Spleen (tissue), 13 donors: Measurements from ENCODE around the gene ZNF486. TPM values are rescaled to one million over a fixed set of nuclear protein-coding genes. Genes with fewer than 3 reads are reported as not detected.
"Not testable (repeated sequence)": the region's sequence is repeated elsewhere in the genome, so short reads cannot be mapped to it uniquely, and the experiment has no call there.

Experiments used
- DNase-seq: peaks from one replicate; pipeline ENCODE4 v3.0.0-alpha.2; 2020
- H3K27ac ChIP-seq, 8 donors: fragments of 200-600 bp; sonication (generic) in 7 of 8; 1 replicate in 4 of 8; 2 replicates in 4 of 8; pipeline versions ENCODE4 v1.5.0 to v1.8.0; 2016 to 2021; ENCODE audit warnings: inconsistent platforms in 4 of 8, mild to moderate bottlenecking in 4 of 8, moderate library complexity in 1 of 8
- H3K27me3 ChIP-seq, 7 donors: fragments of 200-600 bp; sonication (generic) in 6 of 7; replicated peaks in 1 of 7; 1 replicate in 4 of 7; 2 replicates in 3 of 7; pipeline versions ENCODE4 v1.5.0 to v1.8.0; 2016 to 2021; ENCODE audit warnings: inconsistent platforms in 3 of 7, mild to moderate bottlenecking in 1 of 7
- H3K36me3 ChIP-seq, 6 donors: fragments of 200-600 bp; sonication (generic) in 5 of 6; 1 replicate in 4 of 6; 2 replicates in 2 of 6; pipeline versions ENCODE4 v1.5.0 to v1.8.0; 2016 to 2021; ENCODE audit warnings: inconsistent platforms in 2 of 6
- H3K4me1 ChIP-seq, 6 donors: fragments of 200-600 bp; sonication (generic) in 5 of 6; 1 replicate in 3 of 6; 2 replicates in 3 of 6; pipeline versions ENCODE4 v1.5.0 to v1.8.0; 2016 to 2021; ENCODE audit warnings: inconsistent platforms in 3 of 6
- H3K4me3 ChIP-seq, 8 donors: fragments of 200-600 bp; sonication (generic) in 7 of 8; 1 replicate in 4 of 8; 2 replicates in 4 of 8; pipeline versions ENCODE4 v1.5.0 to v1.8.0; 2016 to 2021; ENCODE audit warnings: inconsistent platforms in 4 of 8, mild to moderate bottlenecking in 4 of 8, moderate library complexity in 2 of 8
- H3K9me3 ChIP-seq, 8 donors: fragments of 200-600 bp; sonication (generic) in 7 of 8; 1 replicate in 4 of 8; 2 replicates in 4 of 8; pipeline versions ENCODE4 v1.5.0 to v1.8.0; 2016 to 2021; ENCODE audit warnings: inconsistent platforms in 4 of 8
- CTCF ChIP-seq, 11 experiments: fragments of 200-600 bp in 7 of 11; fragments of 450-650 bp in 4 of 11; sonication (generic) in 4 of 11; IDR thresholded peaks in 8 of 11; conservative IDR thresholded peaks in 3 of 11; 1 replicate in 7 of 11; 2 replicates in 4 of 11; pipeline versions ENCODE4 v1.4.0 to v1.8.0; 2016 to 2021; ENCODE audit warnings: antibody characterized with exemption in 11 of 11, inconsistent platforms in 4 of 11, mild to moderate bottlenecking in 1 of 11
- POLR2A ChIP-seq, 3 donors: fragments of 450-650 bp; IDR thresholded peaks; one replicate each; pipeline ENCODE4 v1.5.1; 2017; ENCODE audit warnings: antibody characterized with exemption in 3 of 3, mild to moderate bottlenecking in 1 of 3
- POLR2AphosphoS5 ChIP-seq, 3 donors: sonication (generic); formaldehyde crosslinking; IDR thresholded peaks; one replicate each; pipeline ENCODE4 v1.5.1; 2017; ENCODE audit warnings: antibody characterized with exemption in 3 of 3
- WGBS, 5 donors: extraction: QIAGEN DNeasy Blood & Tissue Kit in 3 of 5; methylation state at CpG; one replicate each; pipeline versions ENCODE4 v1.1.5 to v1.1.7; 2013 to 2018; 5-methylcytosine and 5-hydroxymethylcytosine counted together
- intact Hi-C: fragments of 100-400 bp; cut with DNase I; formaldehyde crosslinking; loops from one replicate; pipeline ENCODE4 v1.15.0; 2023; ENCODE audit warnings: low total_unique reads
- long read RNA-seq, 2 donors: transcript quantifications; one replicate each; lab custom pipeline, GENCODE V29; 2026
- polyA plus RNA-seq, 3 donors: library from polyadenylated mRNA; stranded (reverse); fragments of 200-250 nt; gene quantifications; one replicate each; pipeline ENCODE4 v1.2.1, GENCODE V29; 2013
- total RNA-seq, 7 donors: library from RNA; depleted of rRNA in 3 of 7; stranded (reverse); fragments of >200 nt in 3 of 7; fragmentation: NEBNext Ultra II Directional in 4 of 7; extraction: Animal tissue kit (Norgen Biotek cat#: 25700) in 4 of 7; gene quantifications; one replicate each; pipeline versions ENCODE4 v1.1.0 to v1.2.1, GENCODE V29; 2016 to 2021
- donor health status: healthy with polysubstance abuse.
- donor health status: DM: no; HTN: no; CAD: no; lungs with moderate emphysema.
- donor health status: DM: no; HTN: no; CAD: no.
- donor health status: Bipolar disorder and iron deficiency.
- donor health status: healthy.
- donor health status: DM: no; HTN: no; CAD: no.
- donor health status: DM: yes; HTN: yes; CAD: no.

Gene ZNF486
- 10 to 100 TPM in 3 of 7 donors, 1 to 10 TPM in 4; 7.2 to 18.7 (median 9.6) TPM for total RNA-seq
- 1 to 10 TPM; 2.6 to 5.1 (median 2.9) TPM for polyA plus RNA-seq
- long read RNA-seq, donor 1, transcript ZNF486-201 (4 exons, 3,837 nt): major isoform, 5 of 6 reads
- long read RNA-seq, donor 1, partial matches to known transcripts: 0 of 6 reads
- long read RNA-seq, donor 1, other reads (novel, unspliced or antisense): 0 of 6 reads
- long read RNA-seq, donor 2, partial matches to known transcripts: 0 of 4 reads
- long read RNA-seq, donor 2, other reads (novel, unspliced or antisense): 0 of 4 reads

GRCh38 chr19:20167020-20167644 lies at the start of gene ZNF486:
TSS of gene ZNF486 (plus strand) at chr19:20167214. CDS start at chr19:20167331, 117 bp downstream.
- peak within 1 kb of the TSS; percentile 57 to 94 (median 68) for H3K4me3 ChIP-seq
- TF ChIP-seq POLR2AphosphoS5 (IDR thresholded peaks at IDR 0.05): peak; percentile 82 to 93 (median 91)
- no peak for TF ChIP-seq POLR2A (IDR thresholded peaks at IDR 0.05)
- TF ChIP-seq CTCF (IDR thresholded peaks at IDR 0.05 in 8 of 11, conservative IDR thresholded peaks at IDR 0.05 in 3 of 11): no peak
- 0 to 9% (median 1%) methylated on average over 13 to 25 of the region's 25 CpGs for whole genome bisulfite sequencing, 5 donors
- no peaks in the 10 kb centered on the region for H3K27me3 ChIP-seq
- H3K27ac ChIP-seq: peak within 1 kb of the TSS; percentile 38 to 94 (median 84)
- DNase-seq: peak; percentile 93
- H3K4me1 ChIP-seq: peaks cover 7 to 39% (median 20%) of the 10 kb centered on the region in 6 donors
- H3K9me3 ChIP-seq: peaks cover 0 to 38% (median 11%) of the 10 kb centered on the region in 8 donors
- peaks cover 0 to 32% (median 19%) of the 10 kb centered on the region in 6 donors for H3K36me3 ChIP-seq
- intact Hi-C loops: no loop called here

GRCh38 chr19:20118064-20118839 lies 48.8 kb upstream of the ZNF486 start:
- H3K4me1 ChIP-seq, H3K4me3 ChIP-seq, DNase-seq, intact Hi-C loops, H3K27ac ChIP-seq, H3K27me3 ChIP-seq: not testable (repeated sequence)
- 93 to 99% (median 94%) methylated on average over 6 of the region's 6 CpGs for WGBS, 5 donors
- Histone ChIP-seq H3K9me3 (peaks cover 50 to 100% (median 100%) of the 10 kb centered on the region in 8 donors), H3K36me3 (peaks cover 0 to 87% (median 24%) of the 10 kb centered on the region in 6 donors)

GRCh38 chr19:20124879-20125278 lies 42.1 kb upstream of the ZNF486 start:
- TF ChIP-seq CTCF (IDR thresholded peaks at IDR 0.05 in 8 of 11, conservative IDR thresholded peaks at IDR 0.05 in 3 of 11): no peak
- no peak for TF ChIP-seq POLR2A (IDR thresholded peaks at IDR 0.05)
- Histone ChIP-seq H3K4me1 (no peaks in the 10 kb centered on the region), H3K9me3 (peaks cover 29 to 100% (median 100%) of the 10 kb centered on the region in 8 donors), H3K27ac (no peak overlapping the region), H3K27me3 (no peaks in the 10 kb centered on the region), H3K36me3 (peaks cover 0 to 80% (median 5%) of the 10 kb centered on the region in 6 donors), H3K4me3 (no peak overlapping the region)
- intact Hi-C loops: no loop called here
- 95 to 99% (median 98%) methylated on average over 20 to 23 of the region's 23 CpGs for WGBS, 5 donors
- DNase-seq: no peak

GRCh38 chr19:20132933-20133332 lies 34.1 kb upstream of the ZNF486 start:
- H3K4me3 ChIP-seq, intact Hi-C loops, H3K4me1 ChIP-seq, DNase-seq, H3K27me3 ChIP-seq, H3K27ac ChIP-seq: not testable (repeated sequence)
- Histone ChIP-seq H3K36me3 (peaks cover 0 to 18% (median 0%) of the 10 kb centered on the region in 6 donors), H3K9me3 (peaks cover 7 to 99% (median 92%) of the 10 kb centered on the region in 8 donors)
- WGBS, 5 donors: 87 to 92% (median 88%) methylated on average over 2 of the region's 2 CpGs

GRCh38 chr19:20137714-20138113 lies 29.3 kb upstream of the ZNF486 start:
- H3K27ac ChIP-seq, H3K4me3 ChIP-seq, H3K36me3 ChIP-seq, intact Hi-C loops, H3K4me1 ChIP-seq, DNase-seq, H3K27me3 ChIP-seq: not testable (repeated sequence)
- peaks cover 0 to 95% (median 79%) of the 10 kb centered on the region in 8 donors for H3K9me3 ChIP-seq
- WGBS, 5 donors: 94 to 97% (median 95%) methylated on average over 4 to 27 of the region's 29 CpGs; no CpG with 5 or more reads in 1 of the 5 donors
